HG03354 (cell line): ENCODE measurements around the gene ZIC2.
"Not testable (repeated sequence)": the region's sequence is repeated elsewhere in the genome, so short reads cannot be mapped to it uniquely, and the experiment has no call there.

Experiments used
- ATAC-seq: cut with Tn5 transposase; IDR thresholded peaks from one replicate; pipeline ENCODE4 v1.9.1; 2021; ENCODE audit warnings: mild to moderate bottlenecking; ENCODE audit not compliant: unreplicated experiment, poor library complexity, severe bottlenecking

ZIC2 gene

DNA sequence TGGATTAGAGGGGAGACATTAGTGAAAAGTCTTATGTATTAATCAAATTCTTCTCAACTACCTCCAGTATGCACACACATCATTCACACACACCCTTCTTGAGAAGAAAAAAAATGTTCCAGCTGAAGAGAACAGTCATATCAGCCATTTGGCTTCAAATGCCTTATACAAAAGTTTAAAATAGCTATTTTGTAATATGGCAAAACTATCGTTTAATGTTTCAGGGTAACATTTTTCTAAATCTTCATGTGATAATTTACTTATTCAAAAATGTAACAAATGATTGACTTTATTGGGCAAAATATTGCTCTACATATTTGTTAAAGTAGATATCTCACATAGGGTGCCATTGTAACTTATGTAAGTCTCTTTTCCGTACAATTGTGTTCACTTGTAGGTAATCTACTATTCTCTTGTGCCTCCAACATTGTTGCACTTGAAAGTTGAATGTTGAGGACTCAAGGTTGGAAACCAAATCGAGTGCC lies 13.6 kb downstream of the ZIC2 start:
- ATAC-seq, result no peak

DNA sequence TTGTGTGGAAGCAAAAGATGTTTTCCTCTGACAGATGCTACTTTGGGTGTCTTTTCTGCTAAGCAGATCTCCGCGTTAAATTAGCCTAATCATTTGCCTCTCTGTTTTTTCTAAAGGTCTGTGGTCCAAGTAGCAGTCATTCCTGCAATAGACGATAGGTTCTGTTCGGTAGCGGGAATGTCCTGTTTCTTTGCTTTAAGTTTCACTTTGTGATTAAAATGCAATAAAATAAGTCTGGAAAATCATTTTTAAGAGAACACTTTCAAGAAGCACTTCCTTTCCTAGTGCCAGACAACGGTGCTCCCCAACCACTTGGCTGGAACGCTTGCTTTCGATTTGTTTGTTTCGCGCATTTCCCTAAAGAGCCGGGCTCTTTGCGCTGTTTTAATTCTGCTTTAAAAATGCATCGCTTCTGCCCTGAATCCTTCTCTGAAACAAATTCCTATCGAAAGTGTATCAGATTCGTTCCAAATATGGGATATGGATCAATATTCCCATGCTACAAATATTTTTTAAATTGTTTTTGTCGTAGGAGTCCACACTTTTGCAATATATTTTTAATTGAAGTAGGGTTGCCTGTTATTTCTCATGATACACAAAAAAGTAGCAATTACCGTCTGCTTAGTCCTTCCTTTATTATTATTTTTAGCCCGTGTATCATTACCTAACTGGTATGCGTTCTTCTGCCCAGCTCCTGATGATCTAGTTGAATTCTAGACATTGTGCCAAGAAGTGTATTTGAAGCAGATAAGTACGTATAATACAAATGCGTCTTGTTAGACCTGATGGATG lies 14.2 kb downstream of the ZIC2 start:
- ATAC-seq, result no peak

DNA sequence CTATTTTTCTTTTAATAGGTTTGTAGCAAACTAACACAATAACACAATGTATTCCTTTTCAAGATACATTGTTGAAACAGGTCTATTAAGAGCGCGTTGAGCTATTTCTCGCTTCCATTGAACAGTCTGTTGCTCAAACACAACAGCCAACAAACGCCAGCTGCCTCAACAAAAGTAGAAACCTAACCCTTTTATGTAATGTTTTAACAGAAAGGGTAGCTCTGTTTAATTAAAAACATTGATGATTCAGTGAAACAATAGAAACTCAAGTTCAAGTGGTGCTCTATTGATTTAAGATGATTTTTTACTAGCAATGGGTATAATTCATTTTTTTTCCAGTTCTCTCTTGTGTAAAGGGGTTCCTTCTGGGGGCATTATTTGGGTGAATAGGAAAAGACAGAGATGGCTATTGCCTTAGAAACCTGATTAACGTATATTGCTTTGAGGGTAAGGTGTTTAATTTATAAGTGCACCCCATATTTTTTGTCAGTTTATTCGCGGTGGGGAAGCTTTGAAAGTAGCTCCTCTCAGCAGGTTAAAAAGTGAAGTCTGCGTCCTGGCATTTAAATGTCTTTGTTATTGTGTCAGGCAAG lies 14.9 kb downstream of the ZIC2 start:
- no peak for ATAC-seq

DNA sequence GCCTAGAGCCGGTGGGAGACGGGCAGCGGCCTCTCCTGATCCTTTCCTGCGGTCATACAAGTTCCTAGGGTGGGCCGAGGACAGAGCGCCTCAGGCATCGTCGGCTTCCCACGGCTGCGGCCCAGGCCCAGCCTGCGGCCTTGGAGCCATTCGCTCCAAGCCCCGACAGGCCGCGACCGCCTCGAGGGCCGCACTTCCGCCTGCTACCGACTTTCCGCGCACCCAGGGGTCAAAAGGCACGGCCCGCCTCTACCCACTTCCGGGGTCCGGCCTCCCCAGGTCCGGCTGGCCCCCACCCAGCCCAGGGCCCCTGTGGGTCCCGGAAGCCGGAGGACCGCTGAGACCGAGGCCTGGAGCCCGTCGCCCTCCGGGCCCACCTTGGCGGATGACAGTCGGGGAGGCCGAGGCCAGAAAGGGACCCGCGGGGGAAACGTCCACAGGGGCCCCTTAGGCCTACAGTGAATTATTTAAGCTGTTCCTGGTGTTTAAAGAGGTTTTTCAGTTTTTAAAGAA lies 16.2 kb downstream of the ZIC2 start:
- ATAC-seq, result no peak

DNA sequence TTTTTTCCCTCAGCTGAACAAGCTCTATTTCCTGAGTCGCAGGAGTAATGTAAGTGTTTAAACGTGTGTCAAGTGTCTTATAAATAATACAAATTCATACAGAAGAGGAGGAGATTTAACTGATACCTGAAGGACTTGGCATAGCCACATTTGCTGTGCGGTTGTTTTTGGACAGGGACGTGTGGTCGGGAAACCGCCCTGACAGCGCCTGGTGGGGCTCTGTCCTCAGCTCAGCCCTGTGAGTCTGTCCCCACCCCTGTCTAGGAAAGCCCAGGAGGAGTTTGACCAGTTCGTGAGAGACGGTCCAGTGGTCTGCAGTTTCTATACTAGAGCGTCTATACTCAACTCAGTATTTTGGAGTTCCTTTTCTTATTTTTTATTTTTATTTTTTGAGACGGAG lies 16.7 kb downstream of the ZIC2 start:
- no peak for ATAC-seq

DNA sequence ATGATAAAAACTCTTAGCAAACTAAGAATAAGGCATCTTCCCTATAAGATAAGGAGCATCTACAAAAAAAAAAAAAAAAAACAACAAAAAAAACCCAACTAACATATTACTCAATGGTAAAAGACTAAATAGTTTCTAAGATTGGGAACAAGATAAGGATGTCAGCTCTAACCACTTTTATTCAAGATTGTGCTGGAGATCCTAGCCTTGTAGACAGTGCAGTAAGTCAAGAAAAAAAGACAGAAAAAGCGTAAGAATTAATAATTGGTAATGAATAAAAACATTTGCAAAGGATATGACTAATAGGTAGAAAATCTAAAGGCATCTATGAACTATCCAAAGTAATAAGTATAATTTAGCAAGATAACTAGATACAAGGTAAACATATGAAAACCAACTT lies 33.0 kb downstream of the ZIC2 start:
- no peak for ATAC-seq

DNA sequence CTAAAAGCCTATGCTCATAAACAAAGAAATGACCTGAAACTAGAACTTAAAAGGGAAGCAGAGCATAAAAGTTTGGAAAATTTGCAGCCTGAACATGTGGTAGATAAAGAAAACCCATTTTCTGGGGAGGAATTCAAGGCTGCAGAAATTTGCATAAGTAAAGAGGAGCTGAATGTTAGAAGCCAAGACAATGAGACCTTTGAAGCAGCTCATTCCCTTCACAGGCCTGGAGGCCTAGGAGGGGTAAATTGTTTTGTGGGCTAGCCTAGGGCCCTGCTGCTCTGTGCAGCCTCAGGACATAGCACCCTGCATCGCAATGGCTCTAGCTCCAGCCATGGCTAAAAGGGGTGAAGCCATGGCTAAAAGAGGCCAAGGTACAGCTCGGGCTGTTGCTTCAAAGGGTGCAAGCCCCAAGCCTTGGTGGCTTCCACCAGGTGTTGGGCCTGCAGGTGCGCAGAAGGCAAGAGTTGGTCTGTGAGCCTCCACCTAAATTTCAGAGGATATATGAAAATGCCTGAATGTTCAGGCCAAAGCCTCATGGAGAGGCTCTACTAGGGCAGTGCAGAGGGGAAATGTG lies 38.3 kb downstream of the ZIC2 start:
- no peak for ATAC-seq

DNA sequence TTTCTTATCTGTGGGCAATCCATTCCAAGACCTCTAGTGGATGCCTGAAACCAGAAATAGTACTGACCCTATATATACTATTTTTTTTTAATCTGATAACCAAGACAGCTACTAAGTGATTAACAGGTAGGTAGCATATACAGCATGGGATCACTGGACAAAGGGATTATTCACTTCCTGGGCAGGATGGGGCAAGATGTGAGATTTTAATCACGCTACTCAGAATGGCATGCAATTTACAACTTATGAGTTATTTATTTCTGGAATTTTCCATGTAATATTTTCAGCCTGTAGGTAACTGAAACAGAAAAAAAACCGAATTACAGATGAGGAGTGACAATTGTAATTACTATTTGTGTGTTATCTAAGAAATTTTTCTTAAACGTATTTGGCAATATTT lies 41.2 kb downstream of the ZIC2 start:
- ATAC-seq, result no peak

DNA sequence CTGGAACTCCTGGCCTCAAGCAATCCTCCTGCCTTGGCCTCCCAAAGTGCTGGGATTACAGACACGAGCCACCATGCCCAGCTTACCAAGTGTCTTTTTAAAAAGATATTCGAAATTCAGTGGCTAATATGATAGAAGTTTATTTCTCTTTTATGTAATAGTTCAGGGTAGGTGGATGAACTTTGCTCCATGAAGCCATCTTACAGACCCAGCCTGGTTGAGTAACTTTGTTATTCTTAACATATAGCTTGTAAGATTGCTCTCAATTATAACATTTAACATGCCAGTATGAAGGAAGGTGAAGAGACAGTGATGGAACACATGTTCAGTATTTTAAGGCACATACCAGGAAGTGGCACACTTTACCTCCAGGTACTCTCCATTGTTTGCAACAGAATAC lies 42.4 kb downstream of the ZIC2 start:
- ATAC-seq, result no peak

DNA sequence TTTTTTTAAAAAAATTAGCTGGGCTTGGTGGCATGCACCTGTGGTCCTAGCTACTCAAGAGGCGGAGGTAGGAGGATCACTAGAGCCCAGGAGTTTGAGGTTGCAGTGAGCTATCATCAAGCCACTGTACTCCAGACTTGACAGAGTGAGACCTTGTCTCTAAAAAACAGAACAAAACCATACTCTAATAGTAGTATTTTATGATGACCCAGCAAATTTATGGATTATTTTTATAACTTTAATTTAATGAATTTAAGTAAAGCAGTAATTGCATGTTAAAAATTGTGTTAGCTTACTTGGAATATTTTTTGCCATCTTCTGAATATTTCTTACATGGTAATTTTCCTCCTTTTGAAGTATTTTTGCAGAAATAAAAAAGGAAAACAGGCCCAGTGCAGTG lies 48.3 kb downstream of the ZIC2 start:
- no peak for ATAC-seq

DNA sequence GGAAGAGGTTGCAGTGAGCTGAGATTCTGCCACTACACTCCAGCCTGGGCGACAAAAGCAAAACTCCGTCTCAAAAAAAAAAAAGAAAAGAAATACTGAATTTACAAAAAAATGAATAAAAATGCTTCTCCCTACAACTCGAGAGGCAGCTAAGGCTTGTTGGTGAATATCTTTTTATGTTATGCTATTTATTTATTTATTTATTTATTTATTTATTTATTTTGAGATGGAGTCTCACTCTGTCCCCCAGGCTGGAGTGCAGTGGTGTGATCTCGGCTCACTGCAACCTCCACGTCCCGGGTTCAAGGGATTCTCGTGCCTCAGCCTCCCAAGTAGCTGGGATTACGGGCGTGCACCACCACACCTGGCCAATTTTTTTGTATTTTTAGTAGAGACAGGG lies 51.1 kb downstream of the ZIC2 start:
- not testable (repeated sequence) for ATAC-seq

DNA sequence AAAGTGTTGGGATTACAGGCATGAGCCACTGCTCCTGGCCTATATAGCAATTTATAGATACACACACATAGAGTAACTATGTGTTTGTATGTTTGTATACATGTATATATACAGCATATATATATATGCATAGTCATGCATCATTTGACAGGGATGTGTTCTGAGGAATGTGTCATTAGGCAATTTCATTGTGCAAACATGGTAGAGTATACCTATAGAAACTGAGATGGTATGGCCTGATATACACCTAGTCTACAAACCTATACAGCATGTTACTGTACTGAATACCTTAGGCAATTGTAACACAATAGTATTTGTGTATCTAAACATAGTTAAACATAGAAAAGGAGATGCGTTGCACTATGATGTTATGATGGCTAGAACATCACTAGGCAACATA lies 54.4 kb downstream of the ZIC2 start:
- no peak for ATAC-seq
